Measurements from ENCODE around the gene GIPR.

GRCh38 chr19:45643927-45644771 is 23.9 kb upstream of the GIPR start:
- TF ChIP-seq TAF1 (IDR thresholded peaks at IDR 0.05; ENCODE audit: low read depth), result no peak
- TF ChIP-seq MAX (IDR thresholded peaks at IDR 0.05), result no peak
- TF ChIP-seq TEAD4 (IDR thresholded peaks at IDR 0.05), result no peak

All from Ishikawa (cell line).